ENCODE measurements around the gene GDF11.

The GDF11 gene

GRCh38 chr12:55724226-55724939 lies 18.5 kb upstream of the GDF11 start:
- DNase-seq = peak; percentile 29

GRCh38 chr12:55724940-55725309 lies 18.0 kb upstream of the GDF11 start:
- no peak for DNase-seq

GRCh38 chr12:55725556-55725955 lies 17.4 kb upstream of the GDF11 start:
- no peak for DNase-seq

- no peak for DNase-seq
Measured at GRCh38 chr12:55726971-55727370, 16.0 kb upstream of the GDF11 start.

- DNase-seq = no peak
Measured at GRCh38 chr12:55727643-55728185, 15.2 kb upstream of the GDF11 start.

GRCh38 chr12:55728186-55728938 lies 14.6 kb upstream of the GDF11 start:
- peak; percentile 13 for DNase-seq

- peak; percentile 71 for DNase-seq
Measured at GRCh38 chr12:55728939-55729818, 13.7 kb upstream of the GDF11 start, which contains the start of gene CD63. Gene CD63, minus strand, starts transcription at chr12:55729009. Its CDS starts 668 bp downstream, at chr12:55728341.

GRCh38 chr12:55729819-55730818 lies 12.8 kb upstream of the GDF11 start:
- DNase-seq = peak; percentile 59

GRCh38 chr12:55732288-55732687 lies 10.6 kb upstream of the GDF11 start:
- DNase-seq = no peak

- no peak for DNase-seq
Measured at GRCh38 chr12:55733021-55733555, 9.8 kb upstream of the GDF11 start.

- DNase-seq = no peak
Measured at GRCh38 chr12:55733858-55734257, 9.1 kb upstream of the GDF11 start.

- no peak for DNase-seq
Measured at GRCh38 chr12:55734595-55734994, 8.3 kb upstream of the GDF11 start.

- no peak for DNase-seq
Measured at GRCh38 chr12:55736076-55736475, 6.8 kb upstream of the GDF11 start.

GRCh38 chr12:55736780-55737580 lies 5.9 kb upstream of the GDF11 start:
- DNase-seq = peak; percentile 41

GRCh38 chr12:55737581-55738122 lies 5.3 kb upstream of the GDF11 start:
- no peak for DNase-seq

- DNase-seq = peak; percentile 67
Measured at GRCh38 chr12:55738123-55739024, 4.5 kb upstream of the GDF11 start.

- no peak for DNase-seq
Measured at GRCh38 chr12:55739025-55739378, 3.9 kb upstream of the GDF11 start.

- no peak for DNase-seq
Measured at GRCh38 chr12:55741931-55742680, 816 bp upstream of the GDF11 start.

Data from GF-D8 (cell line).